Ammon's horn (tissue), 1 donor: ENCODE results near the gene MRTFB.
"Not testable (repeated sequence)": the region's sequence is repeated elsewhere in the genome, so short reads cannot be mapped to it uniquely, and the experiment has no call there.

Experiments used
- DNase-seq: peaks from one replicate; pipeline ENCODE4 v3.0.0-alpha.2; 2016; ENCODE audit warnings: low spot score

MRTFB gene

GRCh38 chr16:14105760-14106375 is 34.7 kb downstream of the MRTFB start:
- DNase-seq: no peak

- no peak for DNase-seq
Observed at GRCh38 chr16:14106457-14106856, 35.3 kb downstream of the MRTFB start.

- DNase-seq: no peak
Observed at GRCh38 chr16:14106961-14107360, 35.8 kb downstream of the MRTFB start.

GRCh38 chr16:14109077-14109775 is 38.1 kb downstream of the MRTFB start:
- DNase-seq: no peak

GRCh38 chr16:14109782-14110727 is 38.9 kb downstream of the MRTFB start:
- no peak for DNase-seq

- no peak for DNase-seq
Observed at GRCh38 chr16:14110728-14111251, 39.7 kb downstream of the MRTFB start.

GRCh38 chr16:14111713-14112538 is 40.8 kb downstream of the MRTFB start:
- DNase-seq: peak; percentile 38

- no peak for DNase-seq
Observed at GRCh38 chr16:14112539-14112856, 41.4 kb downstream of the MRTFB start.

- DNase-seq: no peak
Observed at GRCh38 chr16:14113344-14113743, 42.2 kb downstream of the MRTFB start.

- DNase-seq: no peak
Observed at GRCh38 chr16:14117051-14117450, 45.9 kb downstream of the MRTFB start.

GRCh38 chr16:14119799-14120198 is 48.7 kb downstream of the MRTFB start:
- DNase-seq: no peak

- no peak for DNase-seq
Observed at GRCh38 chr16:14120335-14120734, 49.2 kb downstream of the MRTFB start.

GRCh38 chr16:14121142-14121541 is 50.0 kb downstream of the MRTFB start:
- DNase-seq: no peak

GRCh38 chr16:14121872-14122271 is 50.8 kb downstream of the MRTFB start:
- DNase-seq: no peak

- not testable (repeated sequence) for DNase-seq
Observed at GRCh38 chr16:14122430-14122829, 51.3 kb downstream of the MRTFB start.

GRCh38 chr16:14125000-14125681 is 54.0 kb downstream of the MRTFB start:
- no peak for DNase-seq

GRCh38 chr16:14125708-14126107 is 54.6 kb downstream of the MRTFB start:
- no peak for DNase-seq

- DNase-seq: no peak
Observed at GRCh38 chr16:14128097-14128496, 57.0 kb downstream of the MRTFB start.

GRCh38 chr16:14129502-14129901 is 58.4 kb downstream of the MRTFB start:
- no peak for DNase-seq

GRCh38 chr16:14131774-14132695 is 60.9 kb downstream of the MRTFB start:
- no peak for DNase-seq
